K562 (cell line): Measurements from ENCODE around the gene IZUMO4. TPM values are rescaled to one million over a fixed set of nuclear protein-coding genes. Genes with fewer than 3 reads are reported as not detected.
A peak's percentile ranks its signal among the peaks of the same experiment; 100 is the strongest.

Source experiments
- ELF2 ChIP-seq: fragments of 250-450 bp; sonication (Bioruptor Pico); IDR thresholded peaks from 2 replicates; pipeline ENCODE4 v1.5.0; 2021; ENCODE audit warnings: mild to moderate bottlenecking
- MGA ChIP-seq: fragments of 450-650 bp; IDR thresholded peaks from 2 replicates; pipeline ENCODE4 v1.6.1; 2016; ENCODE audit warnings: mild to moderate bottlenecking, moderate library complexity
- ZNF583 ChIP-seq: fragments of 250-450 bp; sonication (Bioruptor Pico); IDR thresholded peaks from 2 replicates; pipeline ENCODE4 v1.4.0; 2020
- ZSCAN32 ChIP-seq: fragments of 450-650 bp; formaldehyde crosslinking; IDR thresholded peaks from 2 replicates; pipeline ENCODE4 v1.4.0; 2020; ENCODE audit warnings: mild to moderate bottlenecking, moderate library complexity
- polyA plus RNA-seq, 8 experiments: library from polyadenylated mRNA; depleted of rRNA in 4 of 8; stranded (reverse) in 5 of 8; unstranded in 3 of 8; fragments of >200 nt; fragmentation: Nextera tagmentation in 2 of 8; fragmentation: Illumina TruSeq in 1 of 8; extraction: Ambion mirVana in 2 of 8; extraction: Trizol in 1 of 8; gene quantifications; 2 replicates each; pipeline versions ENCODE4 v1.2.1 to v1.2.3, GENCODE V29; 2011 to 2014; ENCODE audit warnings: inconsistent platforms in 1 of 8, missing spikeins in 1 of 8
- total RNA-seq, 7 experiments: library from RNA; depleted of rRNA in 6 of 7; stranded (reverse); fragments of >200 nt in 6 of 7; fragmentation: Illumina TruSeq in 2 of 7; extraction: Trizol in 2 of 7; gene quantifications; 2 replicates each; pipeline versions ENCODE4 v1.2.1 to v1.2.3, GENCODE V29; 2011 to 2021; ENCODE audit warnings: low replicate concordance in 1 of 7

IZUMO4 gene
- total and polyA plus RNA-seq, 9 of the 15 experiments (the other 6 are each of a cell fraction or from before 2014, with no cell fraction given), result 0.07 to 3.9 (median 1.2) TPM

- TF ChIP-seq MGA (peak; percentile 84), ZSCAN32 (peak; percentile 97), ZNF583 (CRISPR knock-in tag) (peak; percentile 86), ELF2 (CRISPR knock-in tag) (peak; percentile 60; the same call in 1 of the 2 replicates)
Measured at GRCh38 chr19:2059422-2060201, 37.1 kb upstream of the IZUMO4 start (continued).
